ENCODE results near the gene PRM1.

Gene PRM1

DNA sequence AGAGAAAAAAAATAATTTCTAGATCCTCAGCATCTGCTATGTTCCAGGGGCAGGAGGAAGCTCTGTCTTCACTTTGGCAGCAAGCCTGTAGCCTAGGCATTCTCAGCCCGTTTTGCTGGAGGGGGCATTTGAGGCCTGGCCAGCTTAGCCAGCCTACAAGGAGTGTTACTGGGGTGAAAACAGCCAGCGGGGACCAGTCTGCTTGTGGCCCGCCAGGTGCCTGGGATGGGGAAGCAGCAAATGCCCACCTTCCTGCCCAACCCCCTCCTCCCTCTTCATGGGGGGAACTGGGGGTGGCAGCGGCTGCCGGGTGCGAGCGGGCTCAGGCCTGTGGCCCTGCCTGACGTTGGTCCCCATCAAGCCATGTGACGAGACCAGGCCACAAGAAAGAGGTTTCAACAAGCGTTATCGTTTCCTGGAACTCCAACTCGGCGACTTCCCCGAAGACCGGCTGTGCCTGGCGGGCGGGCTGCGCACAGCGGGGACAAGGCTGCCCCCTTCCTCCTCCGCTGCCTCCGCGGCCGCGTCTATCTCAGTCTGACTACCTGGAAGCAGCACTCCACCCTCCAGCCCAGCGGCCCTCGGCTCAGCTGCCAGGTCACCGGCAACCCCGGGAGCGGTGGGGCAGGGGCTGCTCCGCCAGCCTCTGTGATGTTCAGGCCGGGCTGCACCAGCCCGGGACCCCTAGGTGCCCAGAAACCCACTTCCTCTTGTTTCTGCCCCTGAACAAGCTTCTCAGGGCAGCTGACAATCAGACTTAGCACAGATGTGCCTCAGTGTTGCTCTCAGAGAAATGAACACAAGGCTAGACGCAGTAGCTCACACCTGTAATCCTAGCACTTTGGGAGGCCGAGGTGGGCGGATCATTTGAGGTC, 48.0 kb downstream of the PRM1 start:
- H3K4me3 ChIP-seq (ENCODE audit: low read length), result no peak overlapping the region
- TF ChIP-seq, protein P1, sequence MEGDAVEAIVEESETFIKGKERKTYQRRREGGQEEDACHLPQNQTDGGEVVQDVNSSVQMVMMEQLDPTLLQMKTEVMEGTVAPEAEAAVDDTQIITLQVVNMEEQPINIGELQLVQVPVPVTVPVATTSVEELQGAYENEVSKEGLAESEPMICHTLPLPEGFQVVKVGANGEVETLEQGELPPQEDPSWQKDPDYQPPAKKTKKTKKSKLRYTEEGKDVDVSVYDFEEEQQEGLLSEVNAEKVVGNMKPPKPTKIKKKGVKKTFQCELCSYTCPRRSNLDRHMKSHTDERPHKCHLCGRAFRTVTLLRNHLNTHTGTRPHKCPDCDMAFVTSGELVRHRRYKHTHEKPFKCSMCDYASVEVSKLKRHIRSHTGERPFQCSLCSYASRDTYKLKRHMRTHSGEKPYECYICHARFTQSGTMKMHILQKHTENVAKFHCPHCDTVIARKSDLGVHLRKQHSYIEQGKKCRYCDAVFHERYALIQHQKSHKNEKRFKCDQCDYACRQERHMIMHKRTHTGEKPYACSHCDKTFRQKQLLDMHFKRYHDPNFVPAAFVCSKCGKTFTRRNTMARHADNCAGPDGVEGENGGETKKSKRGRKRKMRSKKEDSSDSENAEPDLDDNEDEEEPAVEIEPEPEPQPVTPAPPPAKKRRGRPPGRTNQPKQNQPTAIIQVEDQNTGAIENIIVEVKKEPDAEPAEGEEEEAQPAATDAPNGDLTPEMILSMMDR (IDR thresholded peaks at IDR 0.05; ENCODE audit: insufficient read depth, low read depth, low read length, missing control alignments), result no peak
- DNase-seq (ENCODE audit: low read depth), result no peak

DNA sequence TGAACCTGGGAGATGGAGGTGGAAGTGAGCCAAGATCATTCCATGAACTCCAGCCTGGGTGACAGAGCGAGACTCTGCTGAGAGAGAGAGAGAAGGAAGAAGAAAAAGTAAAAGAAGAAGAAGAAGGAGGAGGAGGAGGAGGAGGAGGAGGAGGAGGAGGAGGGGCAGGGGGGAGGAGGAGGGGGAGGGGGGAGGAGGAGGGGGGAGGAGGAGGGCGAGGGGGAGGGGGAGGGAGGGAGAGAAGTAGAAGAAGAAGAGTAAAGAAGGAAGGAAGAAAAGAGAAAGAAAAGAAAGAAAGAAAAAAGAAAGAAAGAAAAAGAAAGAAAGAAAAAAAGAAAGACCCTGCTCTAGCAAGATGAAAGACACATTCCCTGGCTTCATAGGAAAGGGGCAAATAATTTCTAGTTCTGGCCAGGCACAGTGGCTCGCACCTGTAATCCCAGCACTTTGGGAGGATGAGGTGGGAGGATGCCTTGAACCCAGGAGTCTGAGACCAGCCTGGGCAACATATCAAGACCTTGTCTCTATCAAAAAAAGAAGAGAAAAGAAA, 48.8 kb downstream of the PRM1 start:
- DNase-seq (ENCODE audit: low read depth), result no peak
- TF ChIP-seq, protein P1 (IDR thresholded peaks at IDR 0.05; ENCODE audit: insufficient read depth, low read depth, low read length, missing control alignments), result no peak
- H3K4me3 ChIP-seq (ENCODE audit: low read length), result no peak overlapping the region

DNA sequence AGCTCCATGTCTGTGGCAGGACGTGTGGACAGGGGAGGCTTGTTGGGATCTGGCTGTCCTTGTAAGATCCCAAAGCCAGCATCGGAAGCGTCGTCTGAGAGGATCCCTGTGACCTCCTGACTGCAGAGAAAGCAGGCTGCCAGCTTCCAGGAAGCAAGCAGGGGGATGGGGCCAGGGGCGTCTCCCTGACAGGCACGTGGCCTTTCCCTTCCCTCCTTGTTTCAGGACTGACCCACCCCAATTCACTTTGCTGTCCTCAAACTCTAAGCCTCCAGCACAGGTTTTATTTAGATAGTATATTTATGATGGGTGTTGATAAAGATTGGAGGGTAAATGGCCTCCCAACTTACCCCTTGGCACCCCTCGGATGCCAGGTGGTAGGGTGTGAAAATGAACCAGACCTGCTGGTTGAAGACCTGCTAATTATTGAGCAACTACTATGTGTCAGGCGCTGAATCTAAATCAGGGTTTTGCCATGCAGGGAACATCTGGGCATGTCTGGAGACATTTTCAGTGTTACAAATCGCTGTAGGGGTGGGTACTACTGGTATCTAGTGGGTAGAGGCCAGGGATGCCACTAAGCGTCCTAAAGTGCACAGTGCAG, 49.7 kb downstream of the PRM1 start:
- TF ChIP-seq, protein P1 (IDR thresholded peaks at IDR 0.05; ENCODE audit: insufficient read depth, low read depth, low read length, missing control alignments), result no peak
- H3K4me3 ChIP-seq (ENCODE audit: low read length), result no peak overlapping the region
- DNase-seq (ENCODE audit: low read depth), result no peak

Measured in epithelial cell of esophagus (primary cell).